Measurements from ENCODE around the gene CHRNA3. TPM values are rescaled to one million over a fixed set of nuclear protein-coding genes. Genes with fewer than 3 reads are reported as not detected.
"Not testable (repeated sequence)": the region's sequence is repeated elsewhere in the genome, so short reads cannot be mapped to it uniquely, and the experiment has no call there.

Gene CHRNA3
- polyA plus RNA-seq, 3 donors: 0.15 TPM; not detected in 2

DNA sequence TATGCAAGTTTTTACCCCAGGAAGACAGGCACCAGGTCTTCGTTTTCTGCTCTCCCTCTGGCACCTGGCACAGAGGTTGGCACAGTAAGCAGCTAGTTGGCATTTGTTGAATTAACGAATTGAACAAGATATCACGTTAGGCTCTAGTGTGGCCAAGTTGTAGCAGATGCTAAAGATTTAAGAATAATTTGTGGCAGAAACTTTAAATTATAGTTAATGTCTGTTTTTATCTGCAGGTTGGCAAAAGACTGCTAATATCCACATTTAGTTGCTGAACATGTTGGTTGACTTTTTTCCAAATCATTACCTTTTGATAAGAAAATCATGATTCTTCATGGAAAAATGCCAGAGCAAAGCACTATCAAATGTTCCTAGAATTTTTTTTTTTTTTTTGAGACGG lies 47.4 kb downstream of the CHRNA3 start:
- WGBS, 3 donors: 31 to 89% (median 64%) methylated on average over 4 of the region's 4 CpGs
- no peak overlapping the region for H3K27ac ChIP-seq (ENCODE audit: low read depth, low read length)

DNA sequence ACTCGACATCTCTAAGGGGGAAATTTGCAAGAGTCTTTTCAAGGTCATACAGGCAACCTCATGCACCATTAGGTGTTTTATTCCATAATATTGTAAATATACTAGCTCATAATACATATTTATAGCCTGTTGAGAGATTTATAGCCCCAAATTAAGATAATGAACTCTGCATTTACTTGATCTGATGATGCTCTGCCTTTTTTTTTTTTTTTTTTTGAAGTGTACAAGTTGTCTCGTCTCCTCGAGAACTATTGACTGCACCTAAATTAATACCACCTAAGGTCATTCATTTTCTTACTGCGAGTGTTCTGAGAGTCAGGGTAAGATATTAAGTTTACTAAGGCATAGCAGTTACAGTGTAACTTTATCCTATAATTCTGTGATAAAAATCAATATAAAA lies 49.4 kb downstream of the CHRNA3 start:
- no peak overlapping the region for H3K27ac ChIP-seq (ENCODE audit: low read depth, low read length)
- 71 to 89% (median 84%) methylated on average over 4 of the region's 4 CpGs for WGBS, 3 donors

DNA sequence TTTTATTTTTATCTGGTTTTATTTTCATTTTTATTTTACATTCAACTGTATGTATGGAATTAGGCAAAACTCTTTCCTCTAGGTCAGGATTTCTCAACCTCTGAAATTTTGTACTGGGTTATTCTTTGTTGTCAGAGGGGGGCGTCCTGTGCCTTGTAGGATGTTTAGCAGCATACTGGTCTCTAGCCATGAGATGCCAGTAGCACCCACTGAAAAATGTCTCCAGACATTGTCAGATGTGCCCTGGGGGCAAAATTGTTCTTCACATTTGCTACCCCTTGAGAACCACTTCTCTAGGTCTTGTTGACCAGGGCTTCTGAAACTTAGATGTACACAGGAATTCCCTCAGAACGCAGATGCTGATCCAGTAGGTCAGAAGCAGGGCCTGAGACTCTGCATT lies 50.1 kb downstream of the CHRNA3 start:
- WGBS, 3 donors: 84 to 89% (median 88%) methylated on average over 2 of the region's 2 CpGs
- no peak overlapping the region for H3K27ac ChIP-seq (ENCODE audit: low read depth, low read length)

DNA sequence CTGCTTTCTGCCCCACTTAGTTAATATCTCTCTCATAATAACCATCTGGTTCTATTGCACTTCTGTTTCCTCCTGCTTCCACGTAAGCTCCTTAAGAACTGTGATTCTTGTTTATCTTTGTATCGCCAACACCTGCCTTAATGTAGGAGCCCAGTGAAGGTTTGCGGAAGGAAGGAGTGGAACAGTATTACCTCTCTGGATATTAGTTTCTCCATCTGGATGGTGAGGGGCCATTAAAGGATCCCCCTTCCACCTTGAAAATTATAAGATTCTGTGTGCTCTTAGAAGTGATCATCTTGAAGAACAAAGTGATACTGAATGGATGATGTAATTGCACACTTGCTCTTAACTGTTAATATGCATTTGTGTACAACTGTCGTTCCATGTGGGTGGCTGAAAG lies 53.3 kb downstream of the CHRNA3 start:
- 67 to 78% (median 68%) methylated on average over 4 of the region's 4 CpGs for WGBS, 3 donors
- H3K27ac ChIP-seq (ENCODE audit: low read depth, low read length): no peak overlapping the region

DNA sequence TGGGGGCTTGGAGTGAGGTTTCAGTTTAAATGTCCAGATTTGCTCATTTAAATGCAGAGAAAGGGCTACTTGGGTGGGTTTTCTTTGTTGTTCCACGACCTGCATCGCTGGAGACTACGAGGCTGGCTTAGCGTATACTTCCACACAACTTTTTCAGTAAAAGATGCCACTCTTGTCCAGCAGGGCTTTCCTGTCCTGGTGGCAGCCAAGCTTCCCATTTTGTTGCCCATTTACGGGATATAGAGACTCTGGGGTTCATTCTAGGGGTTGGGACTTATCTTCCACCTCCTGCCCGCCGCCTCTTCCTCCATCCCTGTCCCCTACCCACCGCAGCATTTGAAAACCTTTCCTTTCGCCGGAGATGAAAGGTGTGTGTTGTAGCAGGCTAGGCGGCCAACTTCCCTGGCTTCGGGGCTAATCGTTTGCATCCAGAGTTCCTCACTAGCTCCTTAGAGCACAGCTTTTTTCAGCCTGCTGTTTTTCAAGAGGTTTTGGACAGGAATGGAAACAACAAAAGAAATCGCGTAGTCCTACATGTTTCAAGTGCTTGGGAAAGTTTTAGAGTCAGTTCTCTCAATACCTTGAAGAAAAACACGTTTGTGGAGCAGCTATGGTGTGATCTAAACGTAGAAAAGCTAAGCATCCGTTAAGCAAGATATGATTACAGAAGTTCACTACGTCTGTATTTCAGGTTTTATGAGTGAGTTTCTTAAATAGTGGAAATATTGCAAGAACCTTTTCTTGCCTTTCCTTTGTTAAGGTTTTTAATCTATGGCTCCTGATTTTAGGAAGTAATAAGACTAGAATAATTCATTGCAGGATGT lies 54.6 kb downstream of the CHRNA3 start:
- no peak overlapping the region for H3K27ac ChIP-seq (ENCODE audit: low read depth, low read length)
- WGBS, 3 donors: 2 to 3% (median 2%) methylated on average over 19 of the region's 19 CpGs

DNA sequence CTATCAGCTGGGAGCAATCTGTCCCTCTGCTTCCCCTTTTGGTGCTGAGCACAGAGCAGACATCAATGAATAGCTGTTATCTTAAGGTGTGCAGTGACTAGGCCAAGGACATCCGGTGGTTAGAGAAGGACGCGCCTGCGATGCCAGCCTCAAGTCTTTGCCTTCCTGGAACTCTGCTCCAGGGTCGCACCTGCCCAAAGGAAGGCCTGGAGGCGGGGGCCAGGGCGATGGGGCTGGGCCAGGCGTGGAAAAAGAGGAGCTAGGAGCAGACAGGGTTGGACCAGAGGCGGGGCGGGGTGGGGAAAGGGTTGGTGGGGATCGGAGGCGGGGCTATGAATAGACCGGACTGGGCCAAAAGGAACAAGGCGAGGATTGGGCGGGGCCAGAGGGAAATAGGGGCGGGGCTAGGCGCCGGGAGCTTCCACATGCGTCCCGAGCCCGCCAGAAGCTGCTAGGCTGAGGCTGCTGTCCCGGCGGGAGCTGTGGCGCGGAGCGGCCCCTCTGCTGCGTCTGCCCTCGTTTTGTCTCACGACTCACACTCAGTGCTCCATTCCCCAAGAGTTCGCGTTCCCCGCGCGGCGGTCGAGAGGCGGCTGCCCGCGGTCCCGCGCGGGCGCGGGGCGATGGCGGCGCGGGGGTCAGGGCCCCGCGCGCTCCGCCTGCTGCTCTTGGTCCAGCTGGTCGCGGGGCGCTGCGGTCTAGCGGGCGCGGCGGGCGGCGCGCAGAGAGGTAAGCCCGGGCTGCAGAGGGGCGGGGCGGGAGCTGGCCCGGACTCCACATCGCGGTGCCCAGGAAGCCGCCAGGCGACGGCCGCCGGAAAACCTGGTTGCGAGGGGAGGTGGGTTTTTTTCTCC lies 55.5 kb downstream of the CHRNA3 start, which contains the start of gene CHRNA5:
Gene CHRNA5, plus strand, starts transcription at position 424 of the 854 bp plus-strand sequence. Its CDS starts 200 bp downstream, at position 624.
- H3K27ac ChIP-seq (ENCODE audit: low read depth, low read length): no peak within 1 kb of the TSS
- 0 to 1% (median 1%) methylated on average over 57 to 75 of the region's 75 CpGs for WGBS, 3 donors

DNA sequence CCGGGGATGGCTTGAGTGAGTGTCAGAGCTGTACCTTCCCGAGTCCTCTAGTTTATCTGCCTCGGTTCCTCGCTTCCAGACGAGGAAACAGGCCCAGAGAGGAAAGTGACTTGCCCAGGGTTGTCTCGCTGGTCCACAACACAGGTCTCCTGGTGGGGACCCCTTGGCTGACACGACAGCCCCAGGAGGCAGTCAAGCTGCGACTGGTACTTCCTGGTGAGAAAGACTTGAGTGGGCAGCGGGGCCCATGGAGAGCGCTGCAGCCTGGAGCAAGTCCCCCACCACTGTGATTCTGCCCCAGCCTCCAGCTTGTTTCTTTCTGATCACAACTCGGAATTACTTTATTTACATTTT lies 56.1 kb downstream of the CHRNA3 start:
- H3K27ac ChIP-seq (ENCODE audit: low read depth, low read length): no peak overlapping the region
- 41 to 59% (median 57%) methylated on average over 11 of the region's 11 CpGs for WGBS, 3 donors

DNA sequence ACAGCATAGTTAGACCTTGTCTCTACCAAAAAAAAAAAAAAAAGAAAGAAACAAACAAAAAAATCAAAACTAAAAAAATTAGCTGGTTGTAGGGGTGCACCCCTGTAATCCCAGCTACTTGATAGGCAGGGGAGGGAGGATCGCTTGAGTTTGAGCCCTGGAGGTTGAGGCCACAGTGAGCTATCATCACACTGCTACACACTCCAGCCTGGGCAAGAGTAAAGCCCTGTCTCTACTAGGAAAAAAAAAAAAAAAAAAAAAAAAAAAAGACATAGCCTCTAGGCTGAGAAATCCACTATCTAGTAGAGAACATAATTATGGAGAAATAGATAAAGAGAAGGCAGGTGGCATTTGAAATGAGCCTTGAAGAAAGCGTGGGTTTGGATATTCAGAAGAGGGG lies 57.7 kb downstream of the CHRNA3 start:
- H3K27ac ChIP-seq (ENCODE audit: low read depth, low read length): no peak overlapping the region
- 89 to 91% (median 89%) methylated on average over 2 of the region's 2 CpGs for WGBS, 3 donors

DNA sequence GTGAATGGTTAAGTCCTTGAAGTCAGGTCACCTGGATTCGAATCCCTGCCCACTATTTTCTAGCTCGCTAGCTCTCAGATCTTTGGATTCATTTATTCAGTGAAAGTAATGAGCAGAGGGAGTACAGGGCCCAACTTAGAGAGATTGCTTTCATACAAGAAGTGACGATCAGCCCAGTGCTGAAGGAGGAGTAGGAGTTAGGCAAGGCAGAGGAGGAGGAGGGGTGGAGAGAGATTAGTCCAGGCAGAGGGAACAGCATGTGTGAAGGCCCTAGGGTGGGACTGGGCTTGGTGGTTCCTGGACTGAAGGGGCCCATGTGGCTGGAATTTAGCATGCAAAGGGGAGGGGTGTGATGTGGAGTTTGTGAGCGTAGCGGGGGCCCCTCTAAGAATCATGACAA lies 59.3 kb downstream of the CHRNA3 start:
- 88 to 92% (median 88%) methylated on average over 5 of the region's 5 CpGs for WGBS, 3 donors
- no peak overlapping the region for H3K27ac ChIP-seq (ENCODE audit: low read depth, low read length)

DNA sequence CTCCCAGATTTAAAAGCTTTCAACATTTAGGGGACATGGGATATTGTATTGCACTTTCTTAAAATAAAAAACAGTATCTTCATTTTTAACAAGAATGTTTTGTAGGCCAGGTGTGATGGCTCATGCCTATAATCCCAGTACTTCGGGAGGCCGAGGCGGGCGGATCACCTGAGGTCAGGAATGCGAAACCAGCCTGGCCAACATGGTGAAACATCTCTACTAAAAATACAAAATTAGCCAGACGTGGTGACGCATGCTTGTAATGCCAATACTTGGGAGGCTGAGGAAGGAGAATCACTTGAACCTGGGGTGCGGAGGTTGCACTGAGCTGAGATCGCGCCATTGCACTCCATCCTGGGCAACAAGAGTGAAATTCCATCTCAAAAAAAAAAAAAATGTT lies 60.6 kb downstream of the CHRNA3 start:
- H3K27ac ChIP-seq (ENCODE audit: low read depth, low read length): not testable (repeated sequence)
- 94 to 96% (median 94%) methylated on average over 10 of the region's 10 CpGs for WGBS, 3 donors

DNA sequence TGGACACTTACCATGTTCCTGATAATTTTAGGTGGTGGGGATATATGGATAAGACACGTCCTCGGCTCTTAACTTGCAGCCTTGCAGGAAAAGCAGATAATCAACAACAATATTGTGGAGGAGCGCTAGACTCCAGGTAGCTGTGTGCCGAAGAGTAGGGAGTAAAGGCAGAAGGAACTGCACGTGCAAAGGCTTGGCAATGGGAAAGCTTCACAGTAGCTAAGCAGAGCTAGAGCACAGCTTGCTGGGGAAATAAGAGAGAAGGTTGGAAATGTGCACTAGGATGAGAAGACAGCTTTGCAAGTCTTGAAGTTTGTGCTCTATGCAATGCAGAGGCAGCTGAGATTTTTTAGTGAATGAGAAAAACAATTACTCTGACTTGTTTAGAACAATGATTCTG lies 68.2 kb downstream of the CHRNA3 start:
- 54 to 78% (median 73%) methylated on average over 5 of the region's 5 CpGs for WGBS, 3 donors

DNA sequence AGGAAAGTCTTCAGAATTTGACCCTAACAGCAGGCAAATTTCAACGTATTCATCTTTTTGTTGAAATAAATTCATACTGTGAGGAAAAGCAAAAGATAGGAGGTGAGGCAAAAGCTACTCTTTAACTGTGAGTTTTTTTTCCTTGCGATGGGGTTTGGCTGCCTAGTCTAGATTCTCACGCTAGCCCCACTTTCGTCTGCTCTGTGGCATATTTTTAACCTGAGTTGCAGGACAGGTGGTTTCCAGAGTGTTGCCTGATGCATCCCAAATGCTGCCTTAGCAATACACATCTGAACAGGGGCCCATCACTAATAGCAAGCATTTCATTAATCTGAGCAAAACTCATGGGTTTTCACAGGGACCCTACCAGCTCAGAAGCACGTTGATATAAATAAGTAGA lies 68.9 kb downstream of the CHRNA3 start:
- WGBS, 3 donors: 87 to 93% (median 87%) methylated on average over 5 of the region's 5 CpGs
- no peak overlapping the region for H3K27ac ChIP-seq (ENCODE audit: low read depth, low read length)

More for the DNA sequence above, 68.2 kb downstream of the CHRNA3 start:
- H3K27ac ChIP-seq (ENCODE audit: low read depth, low read length): no peak overlapping the region

DNA sequence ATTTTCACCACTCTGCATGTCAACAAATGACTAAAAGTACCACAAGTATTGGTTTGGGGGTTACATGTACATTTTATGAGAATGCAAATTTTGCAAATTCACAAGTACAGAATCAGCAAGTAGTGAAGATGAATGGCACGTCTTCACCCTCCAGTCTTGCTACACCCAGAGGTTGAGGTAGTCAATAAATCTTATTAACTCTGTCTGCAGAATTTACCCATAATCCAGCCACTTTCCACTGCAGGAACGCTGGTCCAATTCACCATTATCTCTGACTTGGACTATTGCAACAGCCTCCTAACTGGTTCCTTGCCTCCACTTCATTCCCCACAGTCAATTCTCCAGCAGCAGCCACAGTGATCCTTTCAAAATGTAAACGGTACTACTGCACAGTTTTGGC lies 70.0 kb downstream of the CHRNA3 start:
- H3K27ac ChIP-seq (ENCODE audit: low read depth, low read length): no peak overlapping the region
- WGBS, 3 donors: 72 to 81% (median 73%) methylated on average over 3 of the region's 3 CpGs

DNA sequence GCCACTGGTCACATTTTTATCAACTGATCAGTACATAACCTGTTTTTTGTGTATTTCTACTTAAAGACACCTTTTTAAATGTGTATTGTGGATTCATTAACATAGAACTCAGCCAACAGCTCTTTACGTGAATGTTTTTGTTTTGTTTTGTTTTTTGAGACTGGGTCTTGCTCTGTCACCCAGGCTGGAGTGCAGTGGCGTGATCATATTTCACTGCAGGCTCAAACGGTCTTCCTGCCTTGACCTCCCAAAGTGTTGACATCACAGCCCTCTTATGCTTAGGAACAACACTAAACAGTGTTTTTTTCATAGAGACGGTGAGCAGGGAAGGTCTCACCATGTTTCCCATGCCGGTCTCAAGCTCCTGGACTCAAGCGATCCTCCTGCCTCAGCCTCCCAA lies 70.6 kb downstream of the CHRNA3 start:
- 79 to 88% (median 85%) methylated on average over 6 of the region's 6 CpGs for WGBS, 3 donors

More for the DNA sequence above, 70.6 kb downstream of the CHRNA3 start:
- H3K27ac ChIP-seq (ENCODE audit: low read depth, low read length): no peak overlapping the region

Other genes starting within 250 kb of the CHRNA3 start
- 10 to 100 TPM in 2 of 3 donors, 1 to 10 TPM in 1; 7.5 to 16.9 (median 15.4) TPM for gene IREB2, start 182.8 kb downstream of the CHRNA3 start, polyA plus RNA-seq
- 1 to 10 TPM; 2.2 to 3.9 (median 3.4) TPM for gene HYKK, start 113.4 kb downstream of the CHRNA3 start, polyA plus RNA-seq
- 100 to 1,000 TPM in 2 of 3 donors, 10 to 100 TPM in 1; 60.9 to 243 (median 159) TPM for gene PSMA4, start 80.6 kb downstream of the CHRNA3 start, polyA plus RNA-seq
- gene CHRNA5, start 55.5 kb downstream of the CHRNA3 start, polyA plus RNA-seq: 1 to 10 TPM; 1.1 to 1.3 (median 1.1) TPM
- under 1 TPM in 2 of 3 donors, not detected in 1; 0.03 TPM for gene CHRNB4, start 20.2 kb upstream of the CHRNA3 start, polyA plus RNA-seq
- 1 to 10 TPM in 2 of 3 donors, under 1 TPM in 1; 0.90 to 7.8 (median 1.9) TPM for gene ADAMTS7, start 190.5 kb upstream of the CHRNA3 start, polyA plus RNA-seq